Endothelial cell of umbilical vein (primary cell): ENCODE data around the gene SETMAR. TPM values are rescaled to one million over a fixed set of nuclear protein-coding genes. Genes with fewer than 3 reads are reported as not detected.

Experiments used
- BruUV-seq: library from RNA; stranded (reverse); fragments of 400-500 nt; replicated peaks from 2 replicates; lab custom pipeline; 2021; lab: Mats Ljungman, UMichigan
- CTCF ChIA-PET: fragments of 300-600, 350-600 bp; sonication (Branson Sonifier 250); formaldehyde crosslinking; loops from one replicate; lab custom pipeline; 2021; ENCODE audit warnings: antibody characterized with exemption, inconsistent platforms; lab: Charles Lee
- POLR2A ChIA-PET: fragments of 300-600, 350-600 bp; sonication (Branson Sonifier 250); formaldehyde crosslinking; loops from one replicate; lab custom pipeline; 2021; ENCODE audit warnings: antibody characterized with exemption, inconsistent platforms; lab: Charles Lee
- DNase-seq: peaks from one replicate; pipeline ENCODE4 v3.0.0-alpha.2; 2011; ENCODE audit warnings: low read depth, low spot score
- FAIRE-seq: peaks from 2 replicates; lab custom pipeline; 2011; peaks lifted over from hg19 to GRCh38; lab: Jason Lieb, UNC
- H2AFZ ChIP-seq: 2 replicates; pipeline ENCODE4 v1.6.0; 2012; ENCODE audit warnings: low read depth, low read length, control low read depth, inconsistent platforms
- H3K27ac ChIP-seq: 2 replicates; pipeline ENCODE4 v1.5.1; 2011; ENCODE audit warnings: low read depth, mild to moderate bottlenecking, control low read depth, low read length, moderate library complexity; ENCODE audit not compliant: insufficient read depth
- H3K27me3 ChIP-seq, 2 experiments: 2 replicates each; pipeline versions ENCODE4 v1.6.0 to v1.6.1; 2011; ENCODE audit warnings: low read length in 2 of 2, mixed read lengths in 1 of 2; ENCODE audit not compliant: control insufficient read depth in 2 of 2, insufficient read depth in 2 of 2
- H3K36me3 ChIP-seq, 2 experiments: 2 replicates in 1 of 2; 3 replicates in 1 of 2; pipeline ENCODE4 v1.5.1; 2011; ENCODE audit warnings: low read length in 2 of 2, mild to moderate bottlenecking in 1 of 2, moderate library complexity in 1 of 2; ENCODE audit not compliant: control insufficient read depth in 2 of 2, insufficient read depth in 2 of 2; ENCODE audit errors: extremely low read depth in 1 of 2
- H3K4me1 ChIP-seq: 3 replicates; pipeline ENCODE4 v1.5.1; 2011; ENCODE audit warnings: mild to moderate bottlenecking, low read length; ENCODE audit not compliant: control insufficient read depth, insufficient read depth; ENCODE audit errors: extremely low read depth
- H3K4me2 ChIP-seq: 2 replicates; pipeline ENCODE4 v1.6.1; 2011; ENCODE audit warnings: low read length, control low read depth, mixed read lengths; ENCODE audit not compliant: insufficient read depth
- H3K4me3 ChIP-seq, 3 experiments: fragments of 200-600 bp in 1 of 3; sonication (generic), shearing (Covaris generic) in 1 of 3; replicated peaks in 1 of 3; 2 replicates each; pipeline ENCODE4 v1.5.1; 2011 to 2016; ENCODE audit warnings: control low read depth in 3 of 3, low read length in 3 of 3, mild to moderate bottlenecking in 2 of 3, inconsistent platforms in 1 of 3, low read depth in 1 of 3, moderate library complexity in 1 of 3; ENCODE audit not compliant: insufficient read depth in 1 of 3
- H3K79me2 ChIP-seq: 2 replicates; pipeline ENCODE4 v1.6.0; 2012; ENCODE audit warnings: low read length, inconsistent platforms; ENCODE audit not compliant: control insufficient read depth, insufficient read depth
- H3K9ac ChIP-seq: replicated peaks from 2 replicates; pipeline ENCODE3; 2011; ENCODE audit warnings: low read length, control low read depth; ENCODE audit not compliant: insufficient read depth; ENCODE audit errors: extremely low read depth
- H3K9me1 ChIP-seq: replicated peaks from 3 replicates; pipeline ENCODE4 v1.6.0; 2011; ENCODE audit warnings: mild to moderate bottlenecking, low read length; ENCODE audit not compliant: control insufficient read depth, insufficient read depth; ENCODE audit errors: extremely low read depth
- H3K9me3 ChIP-seq: replicated peaks from 2 replicates; pipeline ENCODE4 v1.5.1; 2012; ENCODE audit warnings: low read length, inconsistent platforms; ENCODE audit not compliant: control insufficient read depth, insufficient read depth
- H4K20me1 ChIP-seq: replicated peaks from 2 replicates; pipeline ENCODE3; 2011; ENCODE audit warnings: mild to moderate bottlenecking, low read length; ENCODE audit not compliant: control insufficient read depth, insufficient read depth; ENCODE audit errors: extremely low read depth
- CTCF ChIP-seq, 2 donors: IDR thresholded peaks; 1 replicate in 1 of 2; 2 replicates in 1 of 2; pipeline ENCODE4 v1.5.1; 2011; ENCODE audit warnings: low read length in 2 of 2, mild to moderate bottlenecking in 2 of 2, moderate library complexity in 2 of 2, control low read depth in 1 of 2, inconsistent platforms in 1 of 2, low read depth in 1 of 2; ENCODE audit not compliant: insufficient read depth in 1 of 2; ENCODE audit errors: extremely low read depth in 1 of 2
- EZH2 ChIP-seq: IDR thresholded peaks from 2 replicates; pipeline ENCODE4 v1.6.1; 2012; ENCODE audit warnings: borderline replicate concordance, low read depth, mild to moderate bottlenecking, moderate library complexity, low read length, inconsistent platforms; ENCODE audit not compliant: severe bottlenecking
- FOS ChIP-seq: IDR thresholded peaks from 2 replicates; pipeline ENCODE4 v1.6.1; 2011; ENCODE audit warnings: mild to moderate bottlenecking, low read length, moderate library complexity, borderline replicate concordance; ENCODE audit not compliant: insufficient read depth
- GATA2 ChIP-seq: IDR thresholded peaks from 2 replicates; pipeline ENCODE4 v1.7.0; 2011; ENCODE audit warnings: low read depth, mild to moderate bottlenecking, moderate library complexity, mixed read lengths, low read length; ENCODE audit not compliant: insufficient read length, insufficient read depth
- JUN ChIP-seq: IDR thresholded peaks from 2 replicates; pipeline ENCODE4 v1.6.1; 2011; ENCODE audit warnings: borderline replicate concordance, low read depth; ENCODE audit not compliant: insufficient read length, insufficient read depth
- MAX ChIP-seq: IDR thresholded peaks from 2 replicates; pipeline ENCODE4 v1.6.1; 2011; ENCODE audit not compliant: insufficient read depth, insufficient read length
- MYC ChIP-seq: IDR thresholded peaks from one replicate; pipeline ENCODE4 v1.6.1; 2011; ENCODE audit warnings: mild to moderate bottlenecking, low read depth, low read length
- POLR2A ChIP-seq: IDR thresholded peaks from 2 replicates; pipeline ENCODE4 v1.6.1; 2012; ENCODE audit warnings: low read depth, mild to moderate bottlenecking, control low read depth, low read length
- POLR2AphosphoS5 ChIP-seq: IDR thresholded peaks from 2 replicates; pipeline ENCODE4 v1.6.1; 2012; ENCODE audit warnings: low read depth, mild to moderate bottlenecking, control low read depth, low read length, moderate library complexity; ENCODE audit not compliant: insufficient read depth
- dilution Hi-C: fragments of 300-500 bp; cut with MboI; formaldehyde crosslinking; loops from one replicate; pipeline ENCODE4 v1.15.0; 2019; ENCODE audit warnings: low sequenced_read_pairs; ENCODE audit not compliant: extremely low pct_ligation_motif_present
- intact Hi-C: fragments of 100-400 bp; cut with micrococcal nuclease; formaldehyde crosslinking; loops from one replicate; pipeline ENCODE4 v1.10.0; 2022
- polyA plus RNA-seq, 4 experiments: library from polyadenylated mRNA; depleted of rRNA in 3 of 4; stranded (reverse) in 3 of 4; unstranded in 1 of 4; fragments of >200 nt; gene quantifications; 2 replicates each; pipeline versions ENCODE4 v1.2.1 to v1.2.3, GENCODE V29; 2011 to 2012; ENCODE audit warnings: missing spikeins in 1 of 4
- total RNA-seq: library from RNA; stranded (reverse); gene quantifications from 2 replicates; pipeline ENCODE4 v1.2.3, GENCODE V29; 2021

Gene SETMAR
- total and polyA plus RNA-seq, 2 donors (not counting 3 experiments of a cell fraction or from before 2014, with no cell fraction given) = 9.6 to 15.4 TPM

GRCh38 chr3:4261406-4261805, 41.8 kb upstream of the SETMAR start:
- no peak overlapping the region for H3K9ac ChIP-seq
- no peaks in the 10 kb centered on the region for H3K9me3 ChIP-seq
- H2AFZ ChIP-seq = no peak overlapping the region
- BruUV-seq = no TSS peak
- no peak overlapping the region for H3K27ac ChIP-seq
- CTCF ChIA-PET = no interaction called here
- H3K4me1 ChIP-seq = no peaks in the 10 kb centered on the region
- H3K79me2 ChIP-seq = no peaks in the 10 kb centered on the region
- POLR2A ChIA-PET = no interaction called here
- no peak for FAIRE-seq
- H4K20me1 ChIP-seq = no peaks in the 10 kb centered on the region
- TF ChIP-seq GATA2 (no peak), JUN (no peak), FOS (no peak), POLR2AphosphoS5 (no peak), POLR2A (no peak), EZH2 (no peak), MYC (no peak), MAX (no peak), CTCF (IDR thresholded peaks at IDR 0.05; ENCODE audit: extremely low read depth in 1 of 2, insufficient read depth in 1 of 2, low read depth in 1 of 2, low read length in 2 of 2) (no peak)
- no peak for DNase-seq
- H3K4me2 ChIP-seq = no peak overlapping the region
- H3K9me1 ChIP-seq = no peaks in the 10 kb centered on the region
- H3K36me3 ChIP-seq = no peaks in the 10 kb centered on the region
- intact Hi-C loops = no loop called here
- dilution Hi-C loops = no loop called here
- no peak overlapping the region for H3K4me3 ChIP-seq
- no peaks in the 10 kb centered on the region for H3K27me3 ChIP-seq
